Endothelial cell of umbilical vein (primary cell): ENCODE data around the gene ARMH3. TPM values are rescaled to one million over a fixed set of nuclear protein-coding genes. Genes with fewer than 3 reads are reported as not detected.

Source experiments
- BruUV-seq: library from RNA; stranded (reverse); fragments of 400-500 nt; replicated peaks from 2 replicates; lab custom pipeline; 2021; lab: Mats Ljungman, UMichigan
- CTCF ChIA-PET: fragments of 300-600, 350-600 bp; sonication (Branson Sonifier 250); formaldehyde crosslinking; loops from one replicate; lab custom pipeline; 2021; ENCODE audit warnings: antibody characterized with exemption, inconsistent platforms; lab: Charles Lee
- POLR2A ChIA-PET: fragments of 300-600, 350-600 bp; sonication (Branson Sonifier 250); formaldehyde crosslinking; loops from one replicate; lab custom pipeline; 2021; ENCODE audit warnings: antibody characterized with exemption, inconsistent platforms; lab: Charles Lee
- DNase-seq: peaks from one replicate; pipeline ENCODE4 v3.0.0-alpha.2; 2011; ENCODE audit warnings: low read depth, low spot score
- FAIRE-seq: peaks from 2 replicates; lab custom pipeline; 2011; peaks lifted over from hg19 to GRCh38; lab: Jason Lieb, UNC
- H2AFZ ChIP-seq: 2 replicates; pipeline ENCODE4 v1.6.0; 2012; ENCODE audit warnings: low read depth, low read length, control low read depth, inconsistent platforms
- H3K27ac ChIP-seq: 2 replicates; pipeline ENCODE4 v1.5.1; 2011; ENCODE audit warnings: low read depth, mild to moderate bottlenecking, control low read depth, low read length, moderate library complexity; ENCODE audit not compliant: insufficient read depth
- H3K27me3 ChIP-seq, 2 experiments: 2 replicates each; pipeline versions ENCODE4 v1.6.0 to v1.6.1; 2011; ENCODE audit warnings: low read length in 2 of 2, mixed read lengths in 1 of 2; ENCODE audit not compliant: control insufficient read depth in 2 of 2, insufficient read depth in 2 of 2
- H3K36me3 ChIP-seq, 2 experiments: 2 replicates in 1 of 2; 3 replicates in 1 of 2; pipeline ENCODE4 v1.5.1; 2011; ENCODE audit warnings: low read length in 2 of 2, mild to moderate bottlenecking in 1 of 2, moderate library complexity in 1 of 2; ENCODE audit not compliant: control insufficient read depth in 2 of 2, insufficient read depth in 2 of 2; ENCODE audit errors: extremely low read depth in 1 of 2
- H3K4me1 ChIP-seq: 3 replicates; pipeline ENCODE4 v1.5.1; 2011; ENCODE audit warnings: mild to moderate bottlenecking, low read length; ENCODE audit not compliant: control insufficient read depth, insufficient read depth; ENCODE audit errors: extremely low read depth
- H3K4me2 ChIP-seq: 2 replicates; pipeline ENCODE4 v1.6.1; 2011; ENCODE audit warnings: low read length, control low read depth, mixed read lengths; ENCODE audit not compliant: insufficient read depth
- H3K4me3 ChIP-seq, 3 experiments: fragments of 200-600 bp in 1 of 3; sonication (generic), shearing (Covaris generic) in 1 of 3; replicated peaks in 1 of 3; 2 replicates each; pipeline ENCODE4 v1.5.1; 2011 to 2016; ENCODE audit warnings: control low read depth in 3 of 3, low read length in 3 of 3, mild to moderate bottlenecking in 2 of 3, inconsistent platforms in 1 of 3, low read depth in 1 of 3, moderate library complexity in 1 of 3; ENCODE audit not compliant: insufficient read depth in 1 of 3
- H3K79me2 ChIP-seq: 2 replicates; pipeline ENCODE4 v1.6.0; 2012; ENCODE audit warnings: low read length, inconsistent platforms; ENCODE audit not compliant: control insufficient read depth, insufficient read depth
- H3K9ac ChIP-seq: replicated peaks from 2 replicates; pipeline ENCODE3; 2011; ENCODE audit warnings: low read length, control low read depth; ENCODE audit not compliant: insufficient read depth; ENCODE audit errors: extremely low read depth
- H3K9me1 ChIP-seq: replicated peaks from 3 replicates; pipeline ENCODE4 v1.6.0; 2011; ENCODE audit warnings: mild to moderate bottlenecking, low read length; ENCODE audit not compliant: control insufficient read depth, insufficient read depth; ENCODE audit errors: extremely low read depth
- H3K9me3 ChIP-seq: replicated peaks from 2 replicates; pipeline ENCODE4 v1.5.1; 2012; ENCODE audit warnings: low read length, inconsistent platforms; ENCODE audit not compliant: control insufficient read depth, insufficient read depth
- H4K20me1 ChIP-seq: replicated peaks from 2 replicates; pipeline ENCODE3; 2011; ENCODE audit warnings: mild to moderate bottlenecking, low read length; ENCODE audit not compliant: control insufficient read depth, insufficient read depth; ENCODE audit errors: extremely low read depth
- EZH2 ChIP-seq: IDR thresholded peaks from 2 replicates; pipeline ENCODE4 v1.6.1; 2012; ENCODE audit warnings: borderline replicate concordance, low read depth, mild to moderate bottlenecking, moderate library complexity, low read length, inconsistent platforms; ENCODE audit not compliant: severe bottlenecking
- FOS ChIP-seq: IDR thresholded peaks from 2 replicates; pipeline ENCODE4 v1.6.1; 2011; ENCODE audit warnings: mild to moderate bottlenecking, low read length, moderate library complexity, borderline replicate concordance; ENCODE audit not compliant: insufficient read depth
- GATA2 ChIP-seq: IDR thresholded peaks from 2 replicates; pipeline ENCODE4 v1.7.0; 2011; ENCODE audit warnings: low read depth, mild to moderate bottlenecking, moderate library complexity, mixed read lengths, low read length; ENCODE audit not compliant: insufficient read length, insufficient read depth
- JUN ChIP-seq: IDR thresholded peaks from 2 replicates; pipeline ENCODE4 v1.6.1; 2011; ENCODE audit warnings: borderline replicate concordance, low read depth; ENCODE audit not compliant: insufficient read length, insufficient read depth
- MAX ChIP-seq: IDR thresholded peaks from 2 replicates; pipeline ENCODE4 v1.6.1; 2011; ENCODE audit not compliant: insufficient read depth, insufficient read length
- MYC ChIP-seq: IDR thresholded peaks from one replicate; pipeline ENCODE4 v1.6.1; 2011; ENCODE audit warnings: mild to moderate bottlenecking, low read depth, low read length
- POLR2A ChIP-seq: IDR thresholded peaks from 2 replicates; pipeline ENCODE4 v1.6.1; 2012; ENCODE audit warnings: low read depth, mild to moderate bottlenecking, control low read depth, low read length
- POLR2AphosphoS5 ChIP-seq: IDR thresholded peaks from 2 replicates; pipeline ENCODE4 v1.6.1; 2012; ENCODE audit warnings: low read depth, mild to moderate bottlenecking, control low read depth, low read length, moderate library complexity; ENCODE audit not compliant: insufficient read depth
- dilution Hi-C: fragments of 300-500 bp; cut with MboI; formaldehyde crosslinking; loops from one replicate; pipeline ENCODE4 v1.15.0; 2019; ENCODE audit warnings: low sequenced_read_pairs; ENCODE audit not compliant: extremely low pct_ligation_motif_present
- intact Hi-C: fragments of 100-400 bp; cut with micrococcal nuclease; formaldehyde crosslinking; loops from one replicate; pipeline ENCODE4 v1.10.0; 2022
- polyA plus RNA-seq, 4 experiments: library from polyadenylated mRNA; depleted of rRNA in 3 of 4; stranded (reverse) in 3 of 4; unstranded in 1 of 4; fragments of >200 nt; gene quantifications; 2 replicates each; pipeline versions ENCODE4 v1.2.1 to v1.2.3, GENCODE V29; 2011 to 2012; ENCODE audit warnings: missing spikeins in 1 of 4
- total RNA-seq: library from RNA; stranded (reverse); gene quantifications from 2 replicates; pipeline ENCODE4 v1.2.3, GENCODE V29; 2021

Gene ARMH3
- total and polyA plus RNA-seq, 2 donors (not counting 3 experiments of a cell fraction or from before 2014, with no cell fraction given), result 13.1 to 17.6 TPM

- Histone ChIP-seq H3K27me3 (no peaks in the 10 kb centered on the region), H2AFZ (no peak overlapping the region), H4K20me1 (no peaks in the 10 kb centered on the region), H3K79me2 (no peaks in the 10 kb centered on the region), H3K9me3 (no peaks in the 10 kb centered on the region), H3K4me2 (no peak overlapping the region), H3K9me1 (no peaks in the 10 kb centered on the region), H3K9ac (no peak overlapping the region), H3K36me3 (no peaks in the 10 kb centered on the region), H3K4me3 (no peak overlapping the region), H3K27ac (no peak overlapping the region), H3K4me1 (no peaks in the 10 kb centered on the region)
- FAIRE-seq (no peak), DNase-seq (no peak)
- intact Hi-C loops (no loop called here), dilution Hi-C loops (no loop called here)
- no peak for TF ChIP-seq EZH2
- TF ChIP-seq JUN, result no peak
- no peak for TF ChIP-seq POLR2AphosphoS5
- TF ChIP-seq MAX, result no peak
- TF ChIP-seq MYC, result no peak
- TF ChIP-seq FOS, result no peak
- TF ChIP-seq POLR2A, result no peak
- TF ChIP-seq GATA2, result no peak
- no TSS peak for BruUV-seq
- ChIA-PET CTCF (interaction anchor here (0.7 to 2.8 kb wide), 7 partner anchors 10 to 97 kb away, joined by 3 to 17 read pairs (median 4); no protein-coding TSS in a partner anchor), POLR2A (no interaction called here)
Measured at GRCh38 chr10:101912561-101913179, 143.3 kb downstream of the ARMH3 start.
